Endometrial microvascular endothelial cells (primary cell): ENCODE results near the gene ENTPD1. TPM values are rescaled to one million over a fixed set of nuclear protein-coding genes. Genes with fewer than 3 reads are reported as not detected.
"Not testable (repeated sequence)": the region's sequence is repeated elsewhere in the genome, so short reads cannot be mapped to it uniquely, and the experiment has no call there.

Source experiments
- in situ Hi-C: cut with HindIII; loops from 2 replicates; pipeline ENCODE4 v1.10.0; 2017; ENCODE audit warnings: low sequenced_read_pairs, low pct_unique_long_range_greater_than_20kb; ENCODE audit errors: inconsistent ontology term
- total RNA-seq: library from RNA; depleted of rRNA; stranded (reverse); fragments of >200 nt; gene quantifications from one replicate; pipeline ENCODE4 v1.2.3, GENCODE V29; 2015; ENCODE audit errors: inconsistent ontology term

ENTPD1 gene
- total RNA-seq, 1 donor from 2014 or later, result 10.7 TPM

DNA sequence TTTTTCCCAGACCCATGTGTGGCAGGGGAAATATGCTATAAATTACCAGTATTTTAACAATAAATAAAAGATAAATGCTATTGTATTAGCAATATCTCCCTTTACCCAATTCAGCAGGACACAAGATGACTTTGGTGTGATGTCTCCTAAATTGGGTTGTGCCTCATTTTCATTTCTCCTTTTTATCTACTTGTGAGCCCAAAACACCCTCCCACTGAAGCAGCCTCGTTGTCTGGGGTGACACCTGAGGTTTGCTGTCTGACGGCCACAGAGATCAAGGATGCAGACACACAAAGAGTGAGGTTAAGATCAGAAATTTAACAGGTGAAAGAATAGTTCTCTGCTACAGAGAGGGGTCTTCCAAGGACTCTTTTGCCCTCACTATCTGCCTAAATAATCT, 124.7 kb downstream of the ENTPD1 start:
- in situ Hi-C loops, result no loop called here

DNA sequence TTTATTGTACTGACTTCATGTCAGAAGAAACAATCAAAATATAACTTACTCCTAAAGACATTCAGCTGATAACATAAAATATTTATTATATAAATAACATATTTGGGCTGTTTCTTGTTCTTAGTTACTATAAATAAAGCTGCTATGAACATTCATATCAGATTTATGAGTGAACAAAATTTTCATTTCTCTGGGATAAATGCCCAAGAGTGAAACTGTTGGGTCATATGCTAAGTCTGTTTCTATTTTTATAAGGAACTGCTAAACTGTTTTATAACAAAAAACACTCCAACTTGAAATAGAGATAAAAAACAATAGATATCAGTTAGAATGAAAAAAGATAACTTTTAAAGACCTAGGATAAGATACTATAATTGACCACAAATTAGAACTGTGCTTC, 125.4 kb downstream of the ENTPD1 start:
- in situ Hi-C loops, result no loop called here

GRCh38 chr10:95889830-95890229, 133.9 kb downstream of the ENTPD1 start:
- in situ Hi-C loops, result no loop called here

DNA sequence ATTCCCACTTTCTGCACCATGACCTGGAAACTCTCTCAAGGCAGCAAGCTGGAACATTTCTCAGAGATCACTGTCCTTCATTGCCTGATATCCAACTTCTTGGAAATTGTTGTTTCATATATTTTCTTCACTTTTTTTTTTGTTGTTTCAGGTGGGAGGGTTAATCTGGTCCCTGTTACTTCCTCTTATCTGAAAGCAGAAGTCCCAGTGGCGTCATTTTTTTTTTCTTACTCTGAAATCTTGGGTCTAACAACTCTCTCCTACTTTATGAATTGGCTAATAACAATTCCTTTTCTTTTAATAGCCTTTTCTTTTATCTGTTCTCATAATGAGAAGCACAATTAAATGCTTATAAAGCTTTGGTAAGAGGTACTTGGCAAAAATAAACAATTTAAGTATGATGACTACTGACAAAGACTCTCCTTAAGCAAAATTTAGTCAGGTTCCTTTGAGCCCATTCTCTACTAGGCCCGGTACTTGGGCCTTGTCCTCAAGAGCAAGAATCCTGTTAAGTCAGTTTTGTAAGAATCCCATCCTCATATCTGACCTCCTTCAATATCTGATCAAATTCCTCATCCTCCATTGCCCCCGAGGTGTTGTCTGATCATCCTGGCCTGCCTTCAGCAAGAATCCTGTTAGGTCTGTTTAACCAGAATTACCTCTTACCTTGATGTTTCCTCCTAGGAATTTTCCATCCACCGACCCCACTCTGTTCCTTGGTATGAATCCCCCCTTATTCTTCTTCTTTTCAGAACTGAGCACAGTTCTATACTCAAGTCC, 140.3 kb downstream of the ENTPD1 start:
- in situ Hi-C loops, result no loop called here

GRCh38 chr10:95905897-95906580, 150.1 kb downstream of the ENTPD1 start:
- in situ Hi-C loops, result not testable (repeated sequence)

GRCh38 chr10:95906677-95907455, 150.9 kb downstream of the ENTPD1 start:
- in situ Hi-C loops, result no loop called here

DNA sequence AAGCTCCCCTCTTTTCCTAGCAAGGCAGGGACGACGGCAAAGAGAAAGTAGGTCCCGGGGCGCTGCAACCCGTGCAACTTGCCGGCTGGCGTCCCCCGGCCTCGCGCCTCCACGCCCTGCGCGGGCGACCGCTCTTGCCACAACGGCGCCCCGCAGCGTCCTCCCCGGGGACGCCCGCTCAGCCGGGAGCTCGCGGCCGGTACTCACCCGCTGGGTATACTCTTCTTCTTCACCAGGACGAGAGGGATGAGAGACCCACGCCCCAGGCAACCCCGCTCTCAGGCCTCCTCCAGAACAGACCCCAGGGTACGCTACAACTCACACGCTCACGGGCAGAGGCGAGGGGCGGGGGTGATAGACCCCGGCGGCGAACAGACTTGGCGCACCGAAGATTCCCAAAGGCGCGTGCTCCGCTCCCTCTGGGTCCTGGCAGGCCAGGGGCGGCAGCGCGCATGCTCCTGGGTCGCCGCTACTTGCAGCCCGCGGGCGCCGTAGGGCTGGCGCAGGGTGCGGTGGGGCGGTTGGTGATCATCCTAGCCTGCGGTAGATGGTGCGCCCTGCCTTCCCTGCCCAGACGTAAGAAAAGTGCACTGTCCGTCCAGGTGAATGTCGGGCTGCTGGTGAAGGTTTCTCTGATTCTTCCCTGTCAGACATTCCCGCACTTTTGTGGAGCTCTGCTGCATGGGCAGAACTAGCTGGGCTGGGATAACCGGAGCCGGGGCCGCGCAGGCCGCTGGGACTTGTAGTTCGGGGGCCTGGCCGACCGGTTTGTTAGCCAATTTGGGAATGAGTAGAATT, 151.7 kb downstream of the ENTPD1 start, which contains the start of gene CC2D2B:
CC2D2B (plus strand) TSS at position 520 of the 798 bp plus-strand sequence. CDS start 3,349 bp downstream, outside the sequence.
- in situ Hi-C loops, result no loop called here

- in situ Hi-C loops, result no loop called here
Measured at GRCh38 chr10:95908450-95908849, 152.5 kb downstream of the ENTPD1 start.

- in situ Hi-C loops, result no loop called here
Measured at GRCh38 chr10:95909561-95909960, 153.6 kb downstream of the ENTPD1 start.

- in situ Hi-C loops, result not testable (repeated sequence)
Measured at GRCh38 chr10:95916039-95916438, 160.1 kb downstream of the ENTPD1 start.

Other genes starting within 250 kb of the ENTPD1 start
- gene SORBS1, start 194.8 kb upstream of the ENTPD1 start, total RNA-seq, result 4.5 TPM
- 90.6 TPM for gene ALDH18A1, start 99.5 kb upstream of the ENTPD1 start, total RNA-seq
- gene TCTN3, start 62.2 kb upstream of the ENTPD1 start, total RNA-seq, result 59.9 TPM
- gene CC2D2B, start 151.8 kb downstream of the ENTPD1 start, total RNA-seq, result 2.0 TPM